Skeletal muscle satellite cell (primary cell): Measurements from ENCODE around the gene HSPBP1.

Experiments used
- H3K27me3 ChIP-seq: 2 replicates; pipeline ENCODE4 v1.7.0; 2013; ENCODE audit warnings: low read length; ENCODE audit not compliant: control insufficient read depth, insufficient read depth
- H3K36me3 ChIP-seq: 2 replicates; pipeline ENCODE4 v1.7.0; 2013; ENCODE audit warnings: mild to moderate bottlenecking, control low read depth, low read length; ENCODE audit not compliant: insufficient read depth
- H3K4me1 ChIP-seq: 2 replicates; pipeline ENCODE4 v1.7.0; 2013; ENCODE audit warnings: low read length; ENCODE audit not compliant: control insufficient read depth, insufficient read depth
- H3K4me2 ChIP-seq: 2 replicates; pipeline ENCODE4 v1.7.0; 2013; ENCODE audit warnings: mild to moderate bottlenecking, low read length
- H3K4me3 ChIP-seq: 2 replicates; pipeline ENCODE4 v1.7.0; 2013; ENCODE audit warnings: low read length
- H3K9ac ChIP-seq: 2 replicates; pipeline ENCODE4 v1.7.0; 2013; ENCODE audit warnings: mild to moderate bottlenecking, low read depth, low read length, moderate library complexity
- H3K9me3 ChIP-seq: replicated peaks from 2 replicates; pipeline ENCODE4 v1.7.0; 2013; ENCODE audit warnings: mild to moderate bottlenecking, control low read depth, low read length

HSPBP1 gene

GRCh38 chr19:55270172-55270942, 9.6 kb downstream of the HSPBP1 start:
- H3K4me1 ChIP-seq = no peaks in the 10 kb centered on the region
- H3K9ac ChIP-seq = no peak overlapping the region
- no peaks in the 10 kb centered on the region for H3K9me3 ChIP-seq
- no peaks in the 10 kb centered on the region for H3K27me3 ChIP-seq
- no peak overlapping the region for H3K4me2 ChIP-seq
- peaks cover 10% of the 10 kb centered on the region for H3K36me3 ChIP-seq
- H3K4me3 ChIP-seq = no peak overlapping the region

GRCh38 chr19:55269299-55269698, 10.6 kb downstream of the HSPBP1 start:
- no peak overlapping the region for H3K4me2 ChIP-seq
- no peak overlapping the region for H3K4me3 ChIP-seq
- H3K27me3 ChIP-seq = no peaks in the 10 kb centered on the region
- peaks cover 10% of the 10 kb centered on the region for H3K36me3 ChIP-seq
- H3K9me3 ChIP-seq = no peaks in the 10 kb centered on the region
- no peak overlapping the region for H3K9ac ChIP-seq
- H3K4me1 ChIP-seq = no peaks in the 10 kb centered on the region

GRCh38 chr19:55266840-55267239, 13.1 kb downstream of the HSPBP1 start:
- Histone ChIP-seq H3K4me1 (no peaks in the 10 kb centered on the region), H3K4me3 (no peak overlapping the region), H3K4me2 (no peak overlapping the region), H3K36me3 (peaks cover 5% of the 10 kb centered on the region), H3K9ac (no peak overlapping the region), H3K27me3 (no peaks in the 10 kb centered on the region), H3K9me3 (no peaks in the 10 kb centered on the region)

GRCh38 chr19:55266404-55266803, 13.5 kb downstream of the HSPBP1 start:
- Histone ChIP-seq H3K9me3 (no peaks in the 10 kb centered on the region), H3K9ac (no peak overlapping the region), H3K27me3 (no peaks in the 10 kb centered on the region), H3K4me3 (no peak overlapping the region), H3K4me2 (no peak overlapping the region), H3K36me3 (peaks cover 6% of the 10 kb centered on the region), H3K4me1 (no peaks in the 10 kb centered on the region)

GRCh38 chr19:55265723-55266386, 14.1 kb downstream of the HSPBP1 start:
- Histone ChIP-seq H3K9ac (no peak overlapping the region), H3K4me3 (no peak overlapping the region)

GRCh38 chr19:55265173-55265572, 14.7 kb downstream of the HSPBP1 start:
- Histone ChIP-seq H3K36me3 (peaks cover 6% of the 10 kb centered on the region), H3K4me2 (no peak overlapping the region), H3K9me3 (no peaks in the 10 kb centered on the region), H3K4me3 (no peak overlapping the region), H3K9ac (no peak overlapping the region), H3K27me3 (no peaks in the 10 kb centered on the region), H3K4me1 (no peaks in the 10 kb centered on the region)

More at GRCh38 chr19:55265723-55266386, 14.1 kb downstream of the HSPBP1 start:
- H3K36me3 ChIP-seq = peaks cover 6% of the 10 kb centered on the region
- H3K4me2 ChIP-seq = no peak overlapping the region
- H3K27me3 ChIP-seq = no peaks in the 10 kb centered on the region
- H3K4me1 ChIP-seq = no peaks in the 10 kb centered on the region
- H3K9me3 ChIP-seq = no peaks in the 10 kb centered on the region

- no peak overlapping the region for H3K4me3 ChIP-seq
- peaks cover 6% of the 10 kb centered on the region for H3K36me3 ChIP-seq
- peaks cover 5% of the 10 kb centered on the region for H3K4me1 ChIP-seq
- H3K9ac ChIP-seq = no peak overlapping the region
- no peak overlapping the region for H3K4me2 ChIP-seq
- no peaks in the 10 kb centered on the region for H3K27me3 ChIP-seq
- no peaks in the 10 kb centered on the region for H3K9me3 ChIP-seq
Measured at GRCh38 chr19:55264531-55264930, 15.4 kb downstream of the HSPBP1 start.

- no peak overlapping the region for H3K9ac ChIP-seq
- no peak overlapping the region for H3K4me2 ChIP-seq
- H3K36me3 ChIP-seq = peaks cover 6% of the 10 kb centered on the region
Measured at GRCh38 chr19:55262359-55262758, 17.6 kb downstream of the HSPBP1 start.

GRCh38 chr19:55261671-55262126, 18.2 kb downstream of the HSPBP1 start:
- H3K36me3 ChIP-seq = peaks cover 6% of the 10 kb centered on the region
- peaks cover 17% of the 10 kb centered on the region for H3K4me1 ChIP-seq

More at GRCh38 chr19:55262359-55262758, 17.6 kb downstream of the HSPBP1 start:
- no peak overlapping the region for H3K4me3 ChIP-seq
- peaks cover 10% of the 10 kb centered on the region for H3K4me1 ChIP-seq
- no peaks in the 10 kb centered on the region for H3K27me3 ChIP-seq
- H3K9me3 ChIP-seq = no peaks in the 10 kb centered on the region

GRCh38 chr19:55259540-55260210, 20.2 kb downstream of the HSPBP1 start:
- H3K9ac ChIP-seq = peak overlapping the region; percentile 90
- peak overlapping the region; percentile 94 for H3K4me2 ChIP-seq
- no peaks in the 10 kb centered on the region for H3K9me3 ChIP-seq
- H3K4me3 ChIP-seq = peak overlapping the region; percentile 71
- H3K36me3 ChIP-seq = peaks cover 6% of the 10 kb centered on the region
- peaks cover 37% of the 10 kb centered on the region for H3K4me1 ChIP-seq
- H3K27me3 ChIP-seq = no peaks in the 10 kb centered on the region

More at GRCh38 chr19:55261671-55262126, 18.2 kb downstream of the HSPBP1 start:
- no peaks in the 10 kb centered on the region for H3K9me3 ChIP-seq
- H3K9ac ChIP-seq = no peak overlapping the region
- no peaks in the 10 kb centered on the region for H3K27me3 ChIP-seq
- no peak overlapping the region for H3K4me3 ChIP-seq
- H3K4me2 ChIP-seq = no peak overlapping the region

GRCh38 chr19:55258828-55259539, 20.9 kb downstream of the HSPBP1 start, which contains the start of gene PPP6R1:
Gene PPP6R1 (minus strand): TSS chr19:55259017. CDS start chr19:55247103, 11,914 bp downstream.
- Histone ChIP-seq H3K36me3 (peaks cover 6% of the 10 kb centered on the region), H3K4me2 (peak within 1 kb of the TSS; percentile 94), H3K4me1 (peaks cover 41% of the 10 kb centered on the region), H3K9ac (peak within 1 kb of the TSS; percentile 96), H3K27me3 (no peaks in the 10 kb centered on the region), H3K4me3 (peak within 1 kb of the TSS; percentile 79), H3K9me3 (no peaks in the 10 kb centered on the region)
